Right atrium auricular region (tissue), 2 donors: ENCODE measurements around the gene TMEM26. TPM values are rescaled to one million over a fixed set of nuclear protein-coding genes. Genes with fewer than 3 reads are reported as not detected.

Experiments used
- DNase-seq: peaks from one replicate; pipeline ENCODE4 v3.0.0-alpha.2; 2019; ENCODE audit warnings: low spot score
- H3K27ac ChIP-seq, 2 donors: fragments of 200-600 bp; sonication (generic); 1 replicate in 1 of 2; 2 replicates in 1 of 2; pipeline ENCODE4 v1.5.1; 2016 to 2019
- H3K27me3 ChIP-seq, 2 donors: fragments of 200-600 bp; sonication (generic); one replicate each; pipeline versions ENCODE4 v1.5.1 to v1.6.0; 2017 to 2019
- H3K36me3 ChIP-seq: fragments of 200-600 bp; sonication (generic); one replicate; pipeline ENCODE4 v1.5.1; 2016
- H3K4me1 ChIP-seq, 2 donors: fragments of 200-600 bp; sonication (generic); one replicate each; pipeline versions ENCODE4 v1.5.1 to v1.6.0; 2017 to 2019
- H3K4me3 ChIP-seq, 2 donors: fragments of 200-600 bp; sonication (generic); 1 replicate in 1 of 2; 2 replicates in 1 of 2; pipeline ENCODE4 v1.5.1; 2017 to 2019; ENCODE audit warnings: mild to moderate bottlenecking in 1 of 2, moderate library complexity in 1 of 2
- H3K9me3 ChIP-seq, 2 donors: fragments of 200-600 bp; sonication (generic); one replicate each; pipeline ENCODE4 v1.5.1; 2019
- total RNA-seq, 2 donors: library from RNA; depleted of rRNA; stranded (reverse); fragments of >200 nt; gene quantifications; one replicate each; pipeline ENCODE4 v1.1.0, GENCODE V29; 2016
- TF ChIP-seq, protein P1 (sequence below), 2 donors: fragments of 200-600 bp; sonication (generic); IDR thresholded peaks; one replicate each; pipeline ENCODE4 v1.5.1; 2019; ENCODE audit warnings: antibody characterized with exemption in 2 of 2

TMEM26 gene
- total RNA-seq, 2 donors from 2014 or later = 0.08 to 0.11 TPM

DNA sequence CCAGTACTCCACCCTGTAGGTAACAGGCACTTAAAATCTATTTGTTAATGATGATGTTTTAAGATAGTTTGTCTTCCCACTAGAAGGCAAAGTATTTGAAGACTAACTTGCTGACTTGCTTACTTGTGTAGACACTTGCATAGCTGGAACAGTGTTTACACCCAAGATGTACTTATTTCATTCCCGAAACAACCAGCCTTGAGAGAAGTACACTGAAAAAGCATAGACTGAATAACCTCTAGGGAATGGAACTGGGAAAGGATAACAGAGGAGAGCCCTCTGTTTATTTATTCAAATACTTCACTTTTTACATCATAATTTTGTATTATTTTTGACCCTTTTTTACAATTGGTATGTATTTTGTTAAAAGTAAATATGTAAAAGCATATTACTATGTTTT is 33.1 kb upstream of the TMEM26 start:
- DNase-seq = no peak
- Histone ChIP-seq H3K4me3 (no peak overlapping the region), H3K4me1 (no peaks in the 10 kb centered on the region), H3K9me3 (no peaks in the 10 kb centered on the region), H3K27me3 (no peaks in the 10 kb centered on the region), H3K36me3 (no peaks in the 10 kb centered on the region), H3K27ac (no peak overlapping the region)
- TF ChIP-seq, protein P1, sequence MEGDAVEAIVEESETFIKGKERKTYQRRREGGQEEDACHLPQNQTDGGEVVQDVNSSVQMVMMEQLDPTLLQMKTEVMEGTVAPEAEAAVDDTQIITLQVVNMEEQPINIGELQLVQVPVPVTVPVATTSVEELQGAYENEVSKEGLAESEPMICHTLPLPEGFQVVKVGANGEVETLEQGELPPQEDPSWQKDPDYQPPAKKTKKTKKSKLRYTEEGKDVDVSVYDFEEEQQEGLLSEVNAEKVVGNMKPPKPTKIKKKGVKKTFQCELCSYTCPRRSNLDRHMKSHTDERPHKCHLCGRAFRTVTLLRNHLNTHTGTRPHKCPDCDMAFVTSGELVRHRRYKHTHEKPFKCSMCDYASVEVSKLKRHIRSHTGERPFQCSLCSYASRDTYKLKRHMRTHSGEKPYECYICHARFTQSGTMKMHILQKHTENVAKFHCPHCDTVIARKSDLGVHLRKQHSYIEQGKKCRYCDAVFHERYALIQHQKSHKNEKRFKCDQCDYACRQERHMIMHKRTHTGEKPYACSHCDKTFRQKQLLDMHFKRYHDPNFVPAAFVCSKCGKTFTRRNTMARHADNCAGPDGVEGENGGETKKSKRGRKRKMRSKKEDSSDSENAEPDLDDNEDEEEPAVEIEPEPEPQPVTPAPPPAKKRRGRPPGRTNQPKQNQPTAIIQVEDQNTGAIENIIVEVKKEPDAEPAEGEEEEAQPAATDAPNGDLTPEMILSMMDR (IDR thresholded peaks at IDR 0.05) = no peak

DNA sequence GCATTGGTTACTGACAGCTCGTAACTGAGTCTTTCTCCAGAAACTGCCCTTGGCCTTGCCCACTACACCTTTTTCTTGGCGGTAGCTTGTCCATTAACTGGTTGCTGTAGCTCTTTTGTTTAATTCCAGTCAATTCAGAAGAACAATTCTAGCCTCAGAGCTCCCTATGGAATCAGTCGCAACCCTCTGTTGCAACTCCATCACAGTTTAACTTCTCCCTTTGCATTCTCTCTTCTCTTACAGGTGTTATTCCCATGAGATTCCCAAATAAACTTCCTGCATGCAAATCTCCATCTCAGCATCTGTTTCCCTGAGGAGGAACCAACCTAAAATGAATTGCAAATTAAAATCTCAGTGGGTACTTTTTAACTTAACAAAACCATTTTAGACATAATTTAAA is 28.4 kb upstream of the TMEM26 start:
- Histone ChIP-seq H3K4me1 (no peaks in the 10 kb centered on the region), H3K9me3 (no peaks in the 10 kb centered on the region), H3K27ac (no peak overlapping the region), H3K4me3 (no peak overlapping the region), H3K36me3 (no peaks in the 10 kb centered on the region), H3K27me3 (no peaks in the 10 kb centered on the region)
- DNase-seq = no peak
- TF ChIP-seq, protein P1 (IDR thresholded peaks at IDR 0.05) = no peak

DNA sequence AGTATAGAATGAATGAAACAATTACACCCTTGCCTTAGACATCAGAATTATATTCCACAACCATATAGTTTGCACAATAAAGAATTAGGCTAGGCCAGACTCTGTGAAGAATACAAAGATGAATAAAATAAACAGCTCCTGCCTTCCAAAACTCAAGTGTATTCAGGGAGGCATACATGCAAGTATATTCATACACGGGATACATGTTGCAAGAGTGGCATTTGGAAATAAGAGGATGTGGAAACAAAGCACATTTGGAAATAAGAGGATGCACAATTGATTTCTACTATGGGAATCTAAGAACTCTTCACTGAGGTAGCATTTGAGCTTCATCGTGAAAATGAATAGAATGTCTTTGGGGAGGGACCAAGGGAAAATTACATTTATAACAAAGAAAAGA is 27.0 kb upstream of the TMEM26 start:
- no peak for DNase-seq
- no peak overlapping the region for H3K4me3 ChIP-seq
- H3K9me3 ChIP-seq = no peaks in the 10 kb centered on the region
- no peaks in the 10 kb centered on the region for H3K4me1 ChIP-seq
- no peaks in the 10 kb centered on the region for H3K27me3 ChIP-seq
- no peaks in the 10 kb centered on the region for H3K36me3 ChIP-seq
- no peak overlapping the region for H3K27ac ChIP-seq
- TF ChIP-seq, protein P1 (IDR thresholded peaks at IDR 0.05) = no peak

DNA sequence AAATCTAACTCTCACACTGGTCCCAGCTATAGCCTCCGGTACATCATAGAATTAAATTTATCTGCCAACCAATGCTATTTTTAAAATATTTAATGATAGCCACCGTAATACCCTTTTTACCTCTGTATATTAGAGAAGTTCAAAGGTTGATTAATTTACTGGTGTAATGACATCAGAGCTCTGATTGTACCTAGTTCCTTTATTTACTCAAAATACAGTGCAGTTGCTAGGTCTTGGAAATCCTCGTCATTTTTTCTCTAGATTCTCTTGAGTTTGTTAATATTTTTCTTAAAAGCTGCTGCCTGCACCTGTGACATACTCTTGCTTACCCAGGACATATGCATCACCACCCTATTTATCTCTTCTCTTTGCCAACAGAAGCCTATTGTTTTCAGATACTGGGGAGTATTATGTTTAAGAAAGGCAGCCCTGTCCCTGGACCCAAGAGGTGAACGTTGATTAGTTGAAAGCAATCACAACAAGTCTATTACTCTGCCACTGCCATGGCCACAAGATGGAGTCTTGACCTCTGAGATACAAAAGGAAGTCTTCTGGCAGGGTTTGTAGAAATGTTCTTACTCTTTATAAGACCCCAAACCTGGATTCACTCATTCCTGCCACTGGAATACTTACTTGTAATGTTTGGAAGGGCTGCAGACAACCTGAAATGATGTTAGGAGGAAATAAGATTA is 25.6 kb upstream of the TMEM26 start:
- H3K4me3 ChIP-seq = no peak overlapping the region
- no peaks in the 10 kb centered on the region for H3K36me3 ChIP-seq
- DNase-seq = no peak
- TF ChIP-seq, protein P1 (IDR thresholded peaks at IDR 0.05) = no peak
- H3K4me1 ChIP-seq = no peaks in the 10 kb centered on the region
- H3K27ac ChIP-seq = no peak overlapping the region
- no peaks in the 10 kb centered on the region for H3K27me3 ChIP-seq
- no peaks in the 10 kb centered on the region for H3K9me3 ChIP-seq

DNA sequence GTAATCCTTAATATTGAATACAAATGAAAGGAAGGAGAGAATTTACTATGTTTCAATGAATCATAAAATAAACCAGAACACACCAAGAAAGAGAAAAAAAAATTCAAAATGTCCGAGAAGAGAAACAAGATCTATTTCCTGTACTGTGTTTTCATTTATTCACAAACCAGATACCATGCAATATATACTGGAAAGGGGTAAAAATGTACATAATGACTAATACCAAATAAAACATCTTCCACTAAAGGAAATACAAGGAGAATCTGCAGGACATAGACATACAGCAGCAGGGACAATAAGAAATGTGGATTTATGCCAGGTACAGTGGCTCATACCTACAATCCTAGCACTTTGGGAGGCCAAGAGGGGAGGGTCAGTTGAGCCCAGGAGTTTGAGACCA is 24.3 kb upstream of the TMEM26 start:
- Histone ChIP-seq H3K4me3 (no peak overlapping the region), H3K36me3 (no peaks in the 10 kb centered on the region), H3K27ac (no peak overlapping the region), H3K27me3 (no peaks in the 10 kb centered on the region), H3K9me3 (no peaks in the 10 kb centered on the region), H3K4me1 (no peaks in the 10 kb centered on the region)
- TF ChIP-seq, protein P1 (IDR thresholded peaks at IDR 0.05) = no peak
- DNase-seq = no peak

DNA sequence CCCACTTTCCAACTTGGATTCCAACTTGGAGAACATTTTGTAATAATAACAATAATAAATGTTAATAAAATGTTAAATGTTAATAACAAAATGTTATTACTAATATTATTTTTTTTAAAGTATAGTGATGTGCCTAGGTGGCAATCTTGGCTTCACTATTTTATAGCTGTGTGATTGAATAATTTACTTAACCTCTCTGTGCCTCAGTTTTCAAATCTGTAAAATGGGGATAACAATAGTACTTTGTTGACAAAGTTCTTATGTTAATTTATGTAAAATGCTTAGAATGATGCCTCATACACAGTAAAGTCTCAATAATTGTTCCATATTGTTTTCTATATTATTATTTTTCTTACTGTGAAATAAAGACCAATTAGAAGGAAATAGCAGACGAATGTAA is 23.3 kb upstream of the TMEM26 start:
- TF ChIP-seq, protein P1 (IDR thresholded peaks at IDR 0.05) = no peak
- no peaks in the 10 kb centered on the region for H3K4me1 ChIP-seq
- no peaks in the 10 kb centered on the region for H3K9me3 ChIP-seq
- H3K4me3 ChIP-seq = no peak overlapping the region
- no peak for DNase-seq
- no peaks in the 10 kb centered on the region for H3K36me3 ChIP-seq
- no peaks in the 10 kb centered on the region for H3K27me3 ChIP-seq
- H3K27ac ChIP-seq = no peak overlapping the region
